Suppressor macrophage treated with lipopolysaccharide for 4 hours (primary cell): ENCODE results near the gene MYO1D.
A peak's percentile ranks its signal among the peaks of the same experiment; 100 is the strongest.

Source experiments
- DNase-seq: peaks from one replicate; pipeline ENCODE4 v3.0.0-alpha.2; 2020

Gene MYO1D

DNA sequence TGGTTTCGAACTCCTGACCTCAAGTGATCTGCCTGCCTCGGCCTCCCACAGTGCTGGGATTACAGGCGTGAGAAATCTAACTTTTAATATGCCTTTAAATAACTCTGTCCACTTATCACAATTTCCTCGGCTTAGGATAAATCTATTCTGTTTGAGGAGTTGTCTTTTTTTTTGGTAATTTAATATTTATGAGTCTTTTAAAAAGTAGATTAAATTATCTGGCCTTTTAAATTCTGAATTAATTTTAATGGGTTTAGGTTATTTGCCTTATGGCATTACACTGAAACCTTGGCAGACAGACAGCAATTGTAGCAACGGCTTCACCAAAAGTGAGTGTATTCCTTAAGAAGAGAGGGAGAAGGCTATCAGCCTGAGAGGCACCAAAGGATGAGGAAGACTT, 66.2 kb downstream of the MYO1D start:
- DNase-seq = no peak

DNA sequence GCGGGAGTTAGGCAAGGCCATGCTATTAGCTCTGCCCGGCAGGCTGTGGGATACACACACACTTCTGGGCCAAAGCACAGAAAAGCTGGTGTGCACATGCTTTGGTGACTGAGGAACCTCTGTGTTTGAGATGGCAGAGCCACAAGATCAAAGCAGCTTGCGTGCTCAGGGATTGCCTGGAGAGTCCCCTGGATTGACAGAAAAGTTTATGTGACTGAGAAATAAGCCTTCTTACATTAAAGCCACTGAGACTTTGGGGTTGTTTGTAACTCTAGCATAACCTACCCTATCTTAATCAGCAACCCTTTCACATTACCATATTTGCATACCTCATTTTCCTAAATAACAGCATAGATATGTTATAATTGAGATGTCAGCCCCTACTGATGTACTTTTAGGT, 69.3 kb downstream of the MYO1D start:
- no peak for DNase-seq

DNA sequence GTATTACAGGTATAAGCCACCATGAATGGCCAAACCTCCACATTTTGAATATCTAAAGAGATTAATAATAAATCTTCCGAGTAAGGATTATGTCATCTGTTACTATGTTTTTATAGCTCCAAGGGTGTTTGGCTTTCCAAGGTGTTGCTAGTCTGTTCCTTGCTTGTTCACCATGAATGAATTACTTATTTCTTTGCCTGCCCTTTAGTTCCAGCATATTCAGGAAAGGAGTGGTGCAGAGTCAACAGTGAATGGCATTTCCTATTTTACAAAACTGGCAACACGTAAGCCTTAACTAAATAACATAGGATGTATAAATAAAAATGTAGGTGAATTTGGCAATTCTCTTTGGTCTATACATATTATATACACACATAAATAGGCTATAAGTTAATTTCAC, 70.3 kb downstream of the MYO1D start:
- no peak for DNase-seq

DNA sequence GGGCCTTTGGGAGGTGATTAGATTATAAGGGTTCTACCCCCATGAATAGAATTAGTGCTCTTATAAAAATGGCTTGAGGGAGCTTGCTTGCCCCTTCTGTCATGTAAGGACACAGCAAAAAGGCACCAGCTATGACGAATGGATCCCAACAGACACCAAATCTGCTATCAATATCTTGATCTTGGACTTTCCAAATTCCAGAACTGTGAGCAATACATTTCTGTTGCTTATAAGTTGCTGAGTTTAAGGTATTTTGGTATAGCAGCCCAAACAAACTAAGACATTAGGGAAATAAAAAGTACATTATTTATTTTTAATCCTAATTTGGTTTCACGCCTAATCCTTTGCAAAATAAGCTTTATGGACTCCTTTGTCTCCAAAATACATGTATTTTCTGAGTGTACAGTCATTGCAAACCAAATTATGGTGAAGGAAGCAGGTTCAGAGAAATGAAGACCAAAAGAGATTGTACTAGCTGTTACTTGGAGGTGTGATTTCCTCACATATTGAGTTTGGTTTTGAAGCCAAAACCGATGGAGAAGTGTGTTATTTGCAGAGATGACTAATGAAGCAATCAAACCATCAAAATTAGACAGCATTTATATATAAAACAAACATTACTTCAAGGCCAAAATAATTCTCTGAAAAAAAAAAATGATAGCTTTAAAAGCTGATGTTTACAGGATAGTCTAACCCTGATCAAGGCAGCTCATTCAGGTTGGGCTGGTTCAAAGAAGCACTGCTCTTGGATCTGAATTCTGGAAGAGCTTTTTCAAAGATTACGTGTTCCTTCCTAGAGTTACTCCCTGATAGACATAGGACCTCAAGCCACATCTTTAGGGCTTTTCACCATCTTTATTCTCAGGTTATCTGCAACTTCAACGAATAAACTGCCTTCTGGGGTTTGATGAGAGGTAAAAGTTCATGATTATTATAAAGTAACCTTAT, 71.6 kb downstream of the MYO1D start:
- DNase-seq = no peak

DNA sequence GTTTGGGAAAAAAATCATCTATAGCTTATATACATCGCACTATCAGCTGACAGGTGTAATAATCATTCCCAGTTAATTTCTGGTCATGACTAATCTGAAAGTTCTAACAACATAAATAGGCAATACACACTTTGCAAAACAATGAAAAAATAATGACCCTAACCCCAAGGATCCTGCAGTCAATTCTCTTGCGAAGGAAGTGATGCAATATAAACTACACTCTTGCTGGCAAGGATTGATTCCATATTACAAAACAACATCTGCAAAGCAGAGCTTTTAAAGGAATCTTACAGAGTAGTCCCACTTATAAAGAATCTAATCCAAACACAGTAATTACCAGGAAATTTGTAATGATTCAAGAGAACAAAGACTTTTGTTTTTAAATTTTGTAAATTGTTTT, 73.4 kb downstream of the MYO1D start:
- DNase-seq = no peak

DNA sequence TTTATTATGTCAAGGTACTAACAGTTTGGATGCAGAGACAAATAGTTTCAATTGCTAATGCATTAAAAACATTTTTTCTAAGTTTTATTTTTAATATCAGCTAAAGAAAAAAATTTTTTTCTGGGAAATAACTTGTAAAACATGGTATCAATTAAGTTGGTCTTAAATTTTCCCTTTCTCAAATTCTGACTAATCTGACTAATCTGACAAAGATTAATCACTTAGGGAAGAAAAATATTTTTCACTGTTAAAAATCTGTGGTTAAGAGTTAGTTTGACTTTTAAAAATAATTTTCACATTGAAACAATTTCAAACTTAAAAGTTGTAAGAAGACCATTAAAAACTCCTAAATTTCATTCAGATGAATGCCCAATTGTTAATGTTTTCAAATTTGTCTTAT, 74.6 kb downstream of the MYO1D start:
- no peak for DNase-seq

DNA sequence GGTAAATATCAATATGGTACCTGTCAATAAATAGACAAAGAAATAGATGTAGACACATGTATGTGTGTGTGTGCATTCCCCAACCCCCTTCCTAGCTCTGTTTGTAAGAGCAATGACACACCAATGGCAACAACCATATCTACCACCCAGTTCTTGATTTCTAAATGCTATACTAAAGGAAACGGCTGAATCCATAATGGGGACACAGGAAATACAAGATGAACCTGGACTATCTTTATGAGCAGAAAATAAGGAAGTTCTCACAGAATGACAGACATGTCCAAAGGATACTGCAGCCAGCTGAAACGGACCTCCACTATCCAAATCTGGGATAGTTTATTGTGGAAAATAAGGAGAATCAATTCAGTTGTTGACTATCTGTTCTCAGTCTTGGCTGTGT, 75.3 kb downstream of the MYO1D start:
- no peak for DNase-seq

DNA sequence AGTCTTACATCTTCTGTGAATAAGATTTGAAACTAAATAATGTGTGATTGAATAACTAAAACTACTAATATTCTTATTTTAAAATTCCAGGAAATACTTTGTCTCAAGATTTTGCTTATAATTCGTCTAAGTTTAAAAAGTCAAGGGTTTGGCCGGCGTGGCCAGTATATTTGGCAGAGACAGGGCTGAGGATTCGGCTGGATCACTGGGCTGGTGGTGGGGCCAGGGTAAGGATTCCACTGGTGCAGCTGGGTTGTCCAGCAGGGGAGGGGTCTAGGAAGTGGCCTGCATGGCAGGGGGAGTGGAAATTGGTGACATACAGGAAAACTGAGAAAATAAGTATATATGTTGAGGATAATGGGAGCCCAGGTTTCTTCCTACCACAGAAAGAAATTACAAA, 75.7 kb downstream of the MYO1D start:
- no peak for DNase-seq

DNA sequence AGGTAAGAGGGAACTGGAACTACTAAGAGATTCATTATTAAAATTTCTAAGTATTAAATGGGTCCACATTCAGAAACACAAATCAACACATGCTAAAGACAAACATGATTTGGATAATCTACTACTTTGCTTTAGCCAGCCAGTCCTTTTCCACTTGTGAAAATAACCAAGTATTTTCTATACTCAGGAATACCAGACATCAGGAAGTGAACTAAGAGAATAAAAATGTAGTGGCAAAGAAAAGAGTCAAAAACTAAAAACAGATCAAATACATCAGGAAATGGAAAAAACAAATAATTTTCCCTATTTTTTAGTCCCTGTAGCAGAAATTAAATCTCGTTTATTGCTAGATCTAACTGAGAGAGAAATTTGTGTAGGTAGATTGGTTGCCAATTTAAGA, 78.0 kb downstream of the MYO1D start:
- no peak for DNase-seq

DNA sequence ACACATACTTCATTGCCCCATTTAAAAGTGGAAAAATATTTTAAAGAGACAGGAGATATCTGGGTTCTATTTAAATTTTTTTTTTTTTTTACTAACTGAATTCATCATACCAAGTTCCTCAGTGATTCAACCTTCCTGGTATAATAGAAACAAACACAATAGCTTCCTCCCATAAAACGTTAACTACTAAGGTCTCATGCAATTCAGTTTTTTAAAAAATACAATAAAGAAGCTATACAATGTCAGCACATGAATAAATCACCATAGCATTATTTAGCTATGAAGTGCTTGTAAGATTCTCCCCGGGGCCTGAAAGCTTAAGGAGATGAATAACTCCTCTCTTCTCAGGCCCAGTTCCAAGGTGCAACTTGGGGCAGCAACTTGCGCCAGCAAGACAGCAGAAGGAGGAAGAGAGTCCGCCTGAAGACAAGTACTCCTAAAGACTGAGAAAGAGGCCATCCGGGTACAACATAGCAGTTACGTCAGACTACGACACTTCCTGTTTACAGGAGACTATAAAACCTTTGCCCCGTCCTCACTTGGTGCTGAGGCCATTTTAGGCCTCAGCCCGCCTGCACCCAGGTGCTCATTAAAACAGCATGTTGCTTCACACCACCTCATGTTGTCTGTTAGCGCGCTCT, 81.5 kb downstream of the MYO1D start:
- no peak for DNase-seq

DNA sequence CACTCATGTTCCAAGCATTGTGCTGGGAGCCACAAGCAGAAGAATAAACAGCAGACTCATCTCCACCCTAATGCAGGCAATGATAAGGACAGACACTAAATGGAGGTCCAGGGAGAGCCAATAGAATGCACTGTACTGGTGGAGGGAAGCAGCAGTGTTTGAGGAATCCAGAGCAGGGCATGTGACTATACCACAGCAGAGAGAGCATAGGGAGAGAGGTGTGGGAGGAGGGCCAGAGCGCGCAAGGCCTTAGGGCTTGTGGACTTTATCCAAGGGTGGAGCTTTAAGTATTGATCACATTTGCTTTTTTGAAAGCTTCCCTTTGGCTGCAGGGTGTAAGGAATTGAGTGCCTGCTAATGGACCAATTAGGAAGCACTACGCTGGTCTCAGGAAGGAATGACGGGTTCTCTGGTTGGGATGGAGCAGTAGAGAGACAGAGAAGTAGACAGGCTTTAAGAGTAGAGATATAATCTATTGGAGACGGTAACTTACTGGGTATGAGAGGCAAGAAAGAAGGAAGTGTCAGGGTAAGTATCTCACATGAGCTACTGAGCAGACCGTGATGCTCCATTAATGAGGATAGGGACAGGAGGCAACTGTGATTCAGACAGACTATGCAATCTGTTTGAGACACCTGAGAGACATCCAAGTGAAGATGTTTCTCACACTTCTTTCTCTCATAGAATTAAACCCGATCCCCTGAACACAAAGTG, 82.2 kb downstream of the MYO1D start:
- DNase-seq = no peak

DNA sequence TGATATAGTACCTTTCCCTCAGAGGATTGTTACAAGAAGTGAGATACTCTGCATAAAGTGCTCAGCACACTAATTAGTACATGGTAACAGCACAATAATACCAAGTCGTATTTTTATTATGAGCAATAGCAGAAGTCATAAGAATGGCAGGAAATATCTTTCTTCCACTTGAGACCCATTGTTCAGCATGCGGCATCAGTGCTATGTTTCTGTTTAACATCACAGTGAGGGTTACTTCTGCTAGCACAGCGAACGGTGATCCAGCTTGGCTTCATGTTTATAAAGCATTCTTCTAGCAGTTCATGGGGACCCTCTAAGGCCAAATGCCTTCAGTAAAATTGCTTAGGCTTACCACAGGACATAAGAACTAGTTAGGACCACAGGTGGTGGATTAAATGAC, 83.1 kb downstream of the MYO1D start:
- no peak for DNase-seq

DNA sequence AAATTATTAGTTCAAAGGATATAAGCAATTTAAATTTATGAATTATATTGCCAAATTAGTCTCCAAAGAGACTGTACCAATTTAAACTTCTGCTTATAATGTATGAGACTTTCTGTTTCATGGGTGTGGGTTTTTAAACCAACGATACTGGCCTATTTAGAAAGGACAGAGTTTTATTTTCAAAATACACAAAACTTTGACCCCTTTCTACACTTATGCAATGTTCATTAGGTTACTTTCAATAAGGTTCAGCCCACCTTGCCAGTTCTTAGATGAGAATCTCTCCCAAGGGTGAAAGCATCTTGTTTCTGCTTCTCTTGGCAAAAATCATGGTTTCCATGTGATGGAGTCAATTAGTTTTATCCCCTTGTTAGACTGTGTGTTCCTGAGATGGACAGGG, 84.7 kb downstream of the MYO1D start:
- DNase-seq = no peak

DNA sequence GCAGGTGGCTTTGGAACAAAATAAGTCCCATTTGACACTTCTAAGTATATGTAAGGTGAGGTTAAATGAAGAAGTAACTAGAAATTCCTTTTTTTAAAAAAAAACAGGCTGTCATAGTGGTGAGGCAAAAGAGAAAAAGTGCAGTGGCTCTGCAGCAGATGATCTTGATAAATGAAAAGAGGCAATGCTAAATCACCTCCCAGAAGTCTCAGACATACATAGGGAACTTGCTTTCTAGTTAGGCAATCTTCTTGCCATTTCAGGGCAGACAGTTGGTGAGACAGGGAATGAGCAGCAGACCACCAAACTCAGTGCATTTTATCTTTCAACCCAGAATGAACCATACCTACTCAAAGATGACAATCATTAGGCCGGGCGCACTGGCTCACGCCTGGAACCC, 90.8 kb downstream of the MYO1D start:
- no peak for DNase-seq

DNA sequence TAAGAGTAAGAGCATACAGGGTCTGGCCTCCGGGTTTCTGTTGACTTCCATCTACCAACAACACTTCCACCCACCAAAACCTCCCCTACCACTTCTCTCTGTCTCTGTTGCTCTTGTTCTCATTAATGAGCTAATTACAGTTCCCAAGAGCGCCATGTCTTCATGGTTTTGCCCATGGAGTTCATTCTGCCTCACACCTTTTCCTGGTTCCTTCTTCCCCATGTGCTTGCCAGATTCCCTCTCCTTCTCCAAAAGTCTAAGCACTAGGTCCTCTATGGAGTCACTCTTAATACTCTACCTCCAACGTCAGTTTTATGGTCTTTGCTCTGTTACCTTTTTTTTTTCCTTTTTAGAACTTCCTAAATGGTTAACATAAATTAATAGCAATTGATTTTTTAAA, 92.8 kb downstream of the MYO1D start:
- no peak for DNase-seq

DNA sequence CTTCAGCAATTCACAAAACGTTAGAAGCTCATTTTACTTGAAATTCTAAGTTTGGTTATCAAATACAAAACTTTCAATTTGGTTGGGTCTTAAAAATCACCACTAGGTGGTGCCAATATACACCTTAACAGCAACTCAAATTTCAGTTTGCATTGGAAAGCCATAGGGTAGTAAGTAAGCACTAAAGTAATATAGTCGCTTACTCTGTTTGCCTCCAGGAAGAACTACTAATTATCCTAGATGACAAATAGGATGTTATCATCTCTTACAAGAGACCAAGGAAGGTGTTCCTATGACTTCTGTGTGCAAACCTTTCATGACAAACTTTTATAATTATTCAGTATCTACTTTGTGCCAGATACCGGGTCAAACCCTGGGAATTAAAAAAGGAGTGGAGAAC, 93.3 kb downstream of the MYO1D start:
- DNase-seq = peak; percentile 69

DNA sequence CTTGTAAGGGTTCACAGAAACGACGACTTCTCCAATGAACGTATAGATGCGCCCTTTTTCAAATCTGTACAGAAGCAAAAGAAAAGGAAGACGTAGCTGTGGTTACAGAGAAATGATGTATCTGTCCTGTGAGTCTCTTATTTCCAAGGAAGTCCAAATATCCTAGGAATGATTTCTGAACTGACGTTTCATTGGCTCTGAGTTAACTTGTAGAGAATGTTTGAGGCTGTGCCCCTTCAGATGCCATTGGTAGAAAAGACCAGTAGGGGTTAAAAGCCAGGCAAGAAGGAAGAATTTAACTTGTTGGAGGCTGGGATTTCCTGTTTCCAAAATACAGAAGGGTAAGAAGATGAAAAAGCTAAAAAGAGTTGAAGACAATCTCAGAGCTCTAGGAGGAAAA, 96.2 kb downstream of the MYO1D start:
- no peak for DNase-seq

DNA sequence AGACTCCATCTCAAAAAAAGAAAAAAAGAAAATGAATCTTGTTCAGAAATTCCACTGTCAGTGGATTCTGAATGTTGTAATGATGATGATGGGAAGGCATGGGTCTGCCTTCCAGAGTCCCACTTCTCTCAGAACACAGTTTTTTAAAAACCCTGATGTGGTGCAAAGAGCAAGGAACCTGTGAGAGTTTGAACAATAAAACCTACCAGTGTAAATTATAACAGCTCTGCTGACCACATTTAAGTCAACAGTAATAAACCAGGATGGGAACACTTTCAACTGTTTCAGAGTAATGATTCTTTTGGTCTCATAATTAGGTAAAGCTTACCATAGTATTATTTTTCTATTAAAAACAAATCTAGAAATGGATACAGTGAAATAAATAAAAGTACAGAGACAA, 99.0 kb downstream of the MYO1D start:
- no peak for DNase-seq

DNA sequence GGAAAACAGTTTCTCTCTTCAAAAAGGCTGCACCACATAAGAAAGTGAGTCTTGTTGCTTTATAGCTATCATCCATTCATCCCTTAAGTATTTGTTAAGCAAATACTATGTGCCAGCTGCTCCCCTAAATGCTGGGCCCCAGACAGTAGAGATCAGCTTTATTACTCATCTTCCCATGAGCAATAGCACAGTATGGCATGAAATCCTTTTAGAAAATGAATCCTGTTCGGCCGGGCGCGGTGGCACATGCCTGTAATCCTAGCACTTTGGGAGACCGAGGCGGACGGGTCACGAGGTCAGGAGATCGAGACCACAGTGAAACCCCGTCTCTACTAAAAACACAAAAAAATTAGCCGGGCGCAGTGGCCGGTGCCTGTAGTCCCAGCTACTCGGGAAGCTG, 99.5 kb downstream of the MYO1D start:
- DNase-seq = no peak

DNA sequence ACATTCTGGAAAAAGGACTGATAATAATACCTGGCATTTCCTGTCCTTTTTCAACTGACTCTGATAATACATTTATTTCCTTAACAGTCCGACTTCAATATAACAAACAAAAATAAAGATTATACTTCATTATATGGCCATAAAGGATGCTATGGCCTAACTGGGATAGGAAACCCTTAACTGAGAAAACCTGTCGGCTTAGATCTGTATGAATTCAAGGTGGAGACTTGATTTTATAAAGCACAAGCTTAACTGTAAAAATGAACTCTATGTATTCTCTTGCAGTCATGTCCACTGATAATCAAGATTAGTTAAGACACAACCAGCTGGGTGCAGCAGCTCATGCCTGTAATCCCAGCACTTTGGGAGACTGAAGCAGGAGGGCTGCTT, 102.2 kb downstream of the MYO1D start:
- no peak for DNase-seq

DNA sequence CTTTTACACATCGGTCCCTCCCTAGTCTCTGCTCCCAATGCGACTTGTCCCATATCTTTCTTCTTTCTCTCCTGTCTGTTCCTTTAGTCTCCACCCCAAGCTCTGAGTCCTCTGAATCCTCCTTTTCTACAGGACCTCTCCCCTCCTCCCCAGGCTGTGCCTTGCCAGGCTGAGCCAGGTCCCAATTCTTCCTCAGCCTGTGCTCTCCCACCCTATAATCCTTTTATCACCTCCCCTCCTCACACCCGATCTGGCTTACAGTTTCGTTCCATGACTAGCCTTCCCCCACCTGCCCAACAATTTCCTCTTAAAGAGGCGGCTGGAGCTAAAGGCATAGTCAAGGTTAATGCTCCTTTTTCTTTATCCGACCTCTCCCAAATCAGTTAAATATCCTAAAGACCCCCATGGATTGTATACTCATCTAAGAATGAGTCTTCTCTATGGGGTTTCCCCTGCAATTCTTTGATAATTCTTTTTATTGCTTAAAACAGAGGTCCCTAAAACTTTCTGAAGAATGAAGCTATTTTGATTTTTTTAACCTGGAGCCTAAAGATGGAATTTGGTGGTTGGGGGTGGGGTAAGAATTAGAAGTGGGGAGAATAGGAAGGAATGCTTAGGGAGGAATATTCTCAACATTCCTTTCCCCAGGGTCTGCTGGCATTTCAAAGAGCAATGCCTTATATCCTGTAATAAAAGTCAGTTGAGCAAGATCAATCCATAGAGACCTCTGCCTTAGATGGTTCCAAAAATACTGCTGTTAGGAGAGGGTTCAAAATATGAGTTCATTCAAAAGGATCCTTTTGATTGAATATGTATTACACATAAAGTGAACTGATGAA, 102.8 kb downstream of the MYO1D start:
- DNase-seq = no peak

DNA sequence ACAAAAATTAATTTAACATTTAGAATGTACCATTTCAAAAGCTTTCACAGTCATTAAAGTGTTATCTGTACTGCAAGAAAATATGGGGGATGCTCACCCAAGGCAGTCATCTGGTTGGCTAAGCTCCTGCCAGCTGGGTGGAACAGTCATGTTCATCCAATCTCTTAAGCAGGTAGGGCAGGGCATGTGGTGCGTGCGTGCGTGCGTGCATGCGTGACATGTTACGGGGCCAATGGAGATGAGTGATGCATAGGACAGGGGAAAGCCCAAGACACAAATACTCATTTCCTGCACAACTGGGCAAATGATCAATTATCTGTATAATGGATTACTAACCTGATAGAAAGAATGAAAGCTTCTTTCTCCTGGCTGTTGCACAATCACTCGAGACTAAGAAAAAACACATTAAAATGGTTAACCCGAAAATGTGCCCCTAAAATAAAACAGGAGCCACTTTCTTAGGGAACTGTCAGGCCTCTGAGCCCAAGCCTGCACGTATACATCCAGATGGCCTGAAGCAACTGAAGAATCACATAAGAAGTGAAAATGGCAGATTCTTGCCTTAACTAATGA, 104.4 kb downstream of the MYO1D start:
- DNase-seq = no peak

DNA sequence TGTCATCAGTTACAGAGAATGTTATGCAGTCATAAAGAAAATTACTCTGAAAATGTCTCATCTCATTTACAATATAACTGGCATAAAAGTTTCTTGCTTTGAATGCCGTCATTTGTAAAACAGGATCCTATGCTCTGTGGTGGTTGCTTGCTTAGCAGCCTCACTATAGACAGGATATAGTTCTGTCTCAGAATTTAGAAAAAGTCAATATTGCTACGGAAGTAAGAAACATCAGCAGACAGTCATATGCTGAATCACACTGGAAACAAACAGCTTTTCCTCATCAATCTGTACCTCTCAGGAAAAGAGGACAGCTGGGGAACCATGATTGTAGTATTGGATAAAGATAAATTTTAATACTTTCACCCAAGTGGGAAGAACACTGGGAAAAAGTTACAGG, 105.5 kb downstream of the MYO1D start:
- DNase-seq = no peak
